UCSD-AML1 (cell line): ENCODE measurements around the gene HORMAD2.
A peak's percentile ranks its signal among the peaks of the same experiment; 100 is the strongest.
"Not testable (repeated sequence)": the region's sequence is repeated elsewhere in the genome, so short reads cannot be mapped to it uniquely, and the experiment has no call there.

Experiments used
- DNase-seq: peaks from one replicate; lab custom pipeline; 2025; ENCODE audit not compliant: unreplicated experiment; lab: John Stamatoyannopoulos, UW

Gene HORMAD2

GRCh38 chr22:30188911-30189310, 108.6 kb downstream of the HORMAD2 start:
- no peak for DNase-seq

DNA sequence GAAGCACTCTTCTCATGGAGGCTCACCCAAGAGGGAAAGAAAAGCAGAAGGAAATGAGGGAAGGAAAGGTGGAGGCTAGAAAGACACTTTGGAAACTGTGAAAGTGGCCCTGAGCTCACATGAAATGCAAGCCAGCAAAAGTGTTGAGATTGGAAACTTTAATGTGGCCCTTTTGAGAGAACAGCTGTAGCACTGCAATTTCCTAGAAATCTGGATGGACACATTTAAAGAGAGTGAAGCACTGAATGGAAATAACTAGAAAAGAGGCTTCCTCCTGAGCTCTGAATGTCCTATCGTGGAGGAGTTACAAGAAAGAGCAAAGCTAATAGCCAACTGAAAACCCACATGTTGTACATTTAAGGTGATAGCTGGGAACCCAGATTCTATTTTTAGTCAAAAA, 110.3 kb downstream of the HORMAD2 start:
- no peak for DNase-seq

DNA sequence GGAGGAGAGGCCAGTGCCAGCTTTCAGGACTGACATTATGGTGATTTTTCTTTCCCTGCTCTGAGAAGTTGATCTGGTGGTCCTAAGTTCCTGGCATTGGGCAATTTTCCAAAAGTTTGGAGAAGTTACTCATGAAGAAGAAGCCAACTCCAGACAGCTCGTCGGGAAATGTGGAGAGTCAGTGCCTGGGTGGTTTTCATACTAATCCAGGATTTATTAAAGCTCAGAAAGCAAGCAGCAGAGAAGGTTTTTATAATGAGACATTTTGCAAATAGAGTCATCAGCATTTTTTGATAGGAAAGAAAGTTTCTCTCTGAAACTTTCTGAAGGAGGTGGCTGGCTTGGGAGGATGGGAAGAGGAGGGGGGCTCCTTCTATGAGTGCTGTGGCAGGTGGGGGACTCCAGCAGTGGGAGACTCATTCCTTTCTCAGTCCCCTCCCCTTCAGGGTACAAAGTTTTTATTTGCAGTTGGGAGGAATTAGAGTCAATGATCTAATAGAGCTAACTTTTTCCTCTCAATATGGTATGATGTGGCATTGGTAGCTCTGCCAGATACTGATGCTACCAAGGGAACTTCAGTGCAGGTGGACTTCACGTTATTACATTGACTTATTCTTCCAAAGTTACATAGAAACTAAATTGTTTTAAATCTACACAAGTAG, 110.9 kb downstream of the HORMAD2 start:
- DNase-seq, result no peak

DNA sequence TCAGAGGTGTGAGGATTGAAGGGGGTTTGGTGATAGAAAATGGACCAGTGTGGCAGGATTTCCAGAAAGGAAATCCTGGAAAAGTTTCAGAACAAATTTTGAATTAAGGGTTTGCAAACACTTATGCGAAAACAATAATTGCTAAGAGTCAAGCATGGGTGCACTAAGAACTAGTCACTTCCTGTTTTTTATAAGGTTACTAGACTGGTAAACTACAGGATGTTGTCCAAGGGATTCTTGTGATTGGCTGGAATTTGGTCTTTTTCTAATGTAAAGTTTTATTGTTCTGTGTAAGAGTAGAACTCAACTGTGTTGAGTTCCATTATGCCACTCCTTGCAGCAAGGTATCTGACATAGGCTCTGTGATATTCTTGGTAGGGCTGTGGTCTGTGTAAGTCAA, 112.2 kb downstream of the HORMAD2 start:
- no peak for DNase-seq

- DNase-seq, result no peak
Measured at GRCh38 chr22:30193031-30193775, 112.9 kb downstream of the HORMAD2 start.

GRCh38 chr22:30195245-30196140, 115.2 kb downstream of the HORMAD2 start:
- no peak for DNase-seq

DNA sequence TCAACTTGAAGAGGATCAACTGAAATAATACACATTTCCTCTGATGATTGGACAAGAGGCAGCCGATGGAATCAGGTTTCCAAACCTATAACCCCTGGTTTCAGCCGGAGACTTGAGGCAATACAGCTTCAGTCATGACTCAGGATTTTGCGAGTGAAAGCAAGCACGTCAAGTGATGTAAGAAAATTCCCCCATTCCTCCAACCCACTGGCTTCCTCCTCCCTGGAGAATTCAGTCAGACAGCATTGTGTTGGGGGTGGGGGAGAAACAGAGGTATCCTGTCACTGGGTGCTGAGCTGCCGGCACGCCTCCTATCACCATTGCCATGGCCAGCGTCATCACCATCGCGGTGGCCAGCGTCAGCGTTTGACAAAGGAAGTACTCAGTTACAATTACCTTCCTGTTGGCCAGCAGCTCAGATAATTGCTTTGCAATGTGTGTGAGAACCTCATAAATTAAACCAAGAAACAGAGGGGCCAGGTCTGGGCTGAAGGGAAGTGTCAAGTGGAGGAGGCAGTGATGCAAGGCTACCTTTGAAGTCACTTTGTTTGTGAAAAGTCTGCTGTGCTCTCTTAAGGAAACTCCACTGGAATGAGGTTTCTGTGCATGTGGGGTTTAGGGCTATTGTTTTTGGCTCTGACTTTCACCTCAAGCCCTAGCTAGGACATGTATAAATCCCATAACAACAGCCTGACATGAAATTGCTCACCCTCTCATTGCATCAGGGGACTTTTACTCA, 116.0 kb downstream of the HORMAD2 start:
- peak; percentile 79 for DNase-seq

GRCh38 chr22:30196880-30197336, 116.6 kb downstream of the HORMAD2 start:
- no peak for DNase-seq

DNA sequence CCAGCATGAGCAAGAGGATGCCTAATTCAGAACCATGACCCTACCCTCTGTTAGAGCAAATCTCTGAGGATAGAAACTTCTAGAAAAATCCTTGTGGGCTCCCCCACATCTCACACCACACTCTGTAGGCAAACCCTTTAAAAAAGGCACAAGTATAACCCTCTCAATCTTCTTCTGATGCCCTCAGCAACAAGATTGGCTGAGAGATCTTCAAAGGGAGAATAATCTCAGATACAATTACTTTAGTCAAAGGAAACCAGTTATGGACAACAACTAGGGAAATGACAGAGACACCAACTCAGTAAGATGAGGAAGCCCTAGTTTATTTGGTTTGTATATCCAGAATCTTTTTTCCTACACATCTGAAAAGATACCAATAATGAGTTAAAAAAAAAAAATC, 117.1 kb downstream of the HORMAD2 start:
- DNase-seq, result no peak

- no peak for DNase-seq
Measured at GRCh38 chr22:30198152-30198825, 118.0 kb downstream of the HORMAD2 start.

DNA sequence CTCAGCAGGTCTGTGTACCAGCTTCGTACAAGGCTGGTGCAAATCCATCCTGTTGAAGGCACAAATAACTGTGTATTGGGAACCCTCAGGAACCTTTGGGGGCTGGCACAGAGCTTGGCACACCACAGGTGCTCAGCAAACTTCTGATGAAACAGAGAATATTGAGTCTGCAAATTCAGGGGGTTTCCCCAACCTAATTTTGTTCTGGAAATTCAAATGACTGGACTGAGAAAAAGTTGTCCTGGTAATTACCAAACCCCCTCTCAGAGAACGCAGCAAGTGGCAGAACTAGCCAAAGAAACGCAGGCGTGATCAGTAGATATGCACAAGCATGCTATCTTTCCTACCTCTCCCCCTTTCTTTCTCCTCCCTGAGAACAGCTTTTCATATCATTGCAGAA, 118.7 kb downstream of the HORMAD2 start:
- no peak for DNase-seq

- not testable (repeated sequence) for DNase-seq
Measured at GRCh38 chr22:30200905-30201304, 120.6 kb downstream of the HORMAD2 start.

- DNase-seq, result no peak
Measured at GRCh38 chr22:30201945-30202344, 121.7 kb downstream of the HORMAD2 start.

- no peak for DNase-seq
Measured at GRCh38 chr22:30202531-30203006, 122.3 kb downstream of the HORMAD2 start.

DNA sequence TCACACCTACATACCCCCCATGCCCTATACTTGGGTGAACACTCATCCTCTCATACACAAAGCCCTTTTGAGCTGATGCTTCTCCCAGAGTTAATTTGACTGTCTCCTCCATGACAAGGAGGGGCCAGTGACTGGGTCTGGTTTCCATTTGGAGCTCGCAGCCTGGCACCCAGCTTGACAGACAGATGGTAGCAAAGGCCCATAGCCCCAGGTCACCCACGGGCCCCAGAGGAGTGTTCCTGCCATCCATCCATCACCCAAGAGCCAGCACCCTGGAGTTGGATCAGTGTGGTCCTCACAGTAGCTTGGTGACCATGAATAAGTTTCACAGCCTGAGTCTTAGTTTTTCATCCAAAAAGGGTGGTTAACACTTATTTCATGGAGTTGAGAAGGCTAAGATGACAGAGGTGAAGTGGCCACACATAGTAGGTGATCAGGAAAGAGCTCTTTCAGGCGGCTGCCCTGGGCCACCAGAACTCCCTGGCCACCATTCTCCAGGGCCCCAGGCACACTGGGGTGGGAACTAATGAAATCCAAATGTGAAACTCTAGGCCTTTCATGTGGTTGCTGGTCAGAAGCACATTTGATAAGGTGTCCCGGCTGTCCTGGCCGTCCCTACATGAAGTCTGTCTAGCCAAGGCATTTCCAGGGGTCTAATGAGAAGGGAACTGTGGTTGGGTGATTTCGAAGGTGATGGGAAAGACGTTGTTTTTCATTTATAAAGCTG, 123.9 kb downstream of the HORMAD2 start:
- DNase-seq, result no peak

DNA sequence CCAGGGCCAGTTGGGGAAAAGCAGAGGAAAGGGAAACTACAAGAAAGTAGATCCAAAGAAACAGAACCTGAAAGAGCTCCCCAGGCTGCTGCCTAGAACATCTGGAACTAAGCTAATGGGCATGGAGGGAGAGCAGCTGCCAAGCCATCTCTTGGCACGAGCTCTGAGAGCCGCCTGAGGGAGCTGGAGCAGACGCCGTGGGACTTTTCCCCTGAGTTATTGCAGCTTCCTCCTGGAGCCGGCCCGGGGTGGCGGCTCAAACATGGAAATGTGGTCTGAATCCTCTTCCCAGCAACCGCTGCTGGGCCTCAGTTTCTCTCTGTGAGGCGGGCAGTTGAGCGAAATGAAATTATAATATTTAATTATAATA, 124.5 kb downstream of the HORMAD2 start:
- no peak for DNase-seq

GRCh38 chr22:30205281-30206115, 125.2 kb downstream of the HORMAD2 start:
- no peak for DNase-seq

- no peak for DNase-seq
Measured at GRCh38 chr22:30206944-30207343, 126.7 kb downstream of the HORMAD2 start.
